KMS-11 (cell line): ENCODE results near the gene CACNA2D1.

Experiments used
- H2AFZ ChIP-seq: fragments of 200-600 bp; sonication (generic); 2 replicates; pipeline ENCODE4 v1.6.1; 2016; ENCODE audit warnings: antibody characterized with exemption, mixed run types, low read depth
- H3K27ac ChIP-seq: fragments of 200-600 bp; sonication (generic); 2 replicates; pipeline ENCODE4 v1.6.1; 2016; ENCODE audit warnings: mild to moderate bottlenecking, mixed run types
- H3K27me3 ChIP-seq: fragments of 200-600 bp; sonication (generic); 2 replicates; pipeline ENCODE4 v1.6.1; 2017; ENCODE audit warnings: mild to moderate bottlenecking, low read depth, mixed run types, moderate library complexity; ENCODE audit not compliant: insufficient read depth
- H3K36me3 ChIP-seq: fragments of 200-600 bp; sonication (generic); 2 replicates; pipeline ENCODE4 v1.6.1; 2017; ENCODE audit warnings: mild to moderate bottlenecking, mixed run types; ENCODE audit not compliant: insufficient read depth
- H3K4me1 ChIP-seq: fragments of 200-600 bp; sonication (generic); 2 replicates; pipeline ENCODE4 v1.6.1; 2016; ENCODE audit warnings: mild to moderate bottlenecking, low read depth, mixed run types; ENCODE audit not compliant: poor library complexity, severe bottlenecking
- H3K4me2 ChIP-seq: fragments of 200-600 bp; sonication (generic); 2 replicates; pipeline ENCODE4 v1.7.0; 2016; ENCODE audit warnings: mild to moderate bottlenecking, mixed run types
- H3K4me3 ChIP-seq: fragments of 200-600 bp; sonication (generic); IDR thresholded peaks from 2 replicates; pipeline ENCODE4 v1.6.1; 2017; ENCODE audit warnings: low read depth, low read length, mixed read lengths; ENCODE audit not compliant: insufficient read depth
- H3K79me2 ChIP-seq: fragments of 200-600 bp; sonication (generic); 2 replicates; pipeline ENCODE4 v1.6.1; 2016; ENCODE audit warnings: low read depth, mixed run types; ENCODE audit not compliant: insufficient read depth
- H3K9ac ChIP-seq: fragments of 200-600 bp; sonication (generic); 2 replicates; pipeline ENCODE4 v1.6.1; 2016; ENCODE audit warnings: mild to moderate bottlenecking, mixed run types
- H4K20me1 ChIP-seq: fragments of 200-600 bp; sonication (generic); 2 replicates; pipeline ENCODE4 v1.6.1; 2016; ENCODE audit warnings: mild to moderate bottlenecking, mixed run types; ENCODE audit not compliant: insufficient read depth
- TF ChIP-seq, protein P1 (sequence below): fragments of 200-600 bp; sonication (generic); conservative IDR thresholded peaks from 2 replicates; pipeline ENCODE4 v1.6.1; 2017; ENCODE audit warnings: low read depth, mild to moderate bottlenecking, antibody characterized with exemption, low read length, moderate library complexity, mixed read lengths

CACNA2D1 gene

GRCh38 chr7:82167558-82168314, 275.8 kb downstream of the CACNA2D1 start:
- no peaks in the 10 kb centered on the region for H3K27me3 ChIP-seq
- no peak overlapping the region for H3K4me2 ChIP-seq
- no peak overlapping the region for H3K27ac ChIP-seq
- TF ChIP-seq, protein P1, sequence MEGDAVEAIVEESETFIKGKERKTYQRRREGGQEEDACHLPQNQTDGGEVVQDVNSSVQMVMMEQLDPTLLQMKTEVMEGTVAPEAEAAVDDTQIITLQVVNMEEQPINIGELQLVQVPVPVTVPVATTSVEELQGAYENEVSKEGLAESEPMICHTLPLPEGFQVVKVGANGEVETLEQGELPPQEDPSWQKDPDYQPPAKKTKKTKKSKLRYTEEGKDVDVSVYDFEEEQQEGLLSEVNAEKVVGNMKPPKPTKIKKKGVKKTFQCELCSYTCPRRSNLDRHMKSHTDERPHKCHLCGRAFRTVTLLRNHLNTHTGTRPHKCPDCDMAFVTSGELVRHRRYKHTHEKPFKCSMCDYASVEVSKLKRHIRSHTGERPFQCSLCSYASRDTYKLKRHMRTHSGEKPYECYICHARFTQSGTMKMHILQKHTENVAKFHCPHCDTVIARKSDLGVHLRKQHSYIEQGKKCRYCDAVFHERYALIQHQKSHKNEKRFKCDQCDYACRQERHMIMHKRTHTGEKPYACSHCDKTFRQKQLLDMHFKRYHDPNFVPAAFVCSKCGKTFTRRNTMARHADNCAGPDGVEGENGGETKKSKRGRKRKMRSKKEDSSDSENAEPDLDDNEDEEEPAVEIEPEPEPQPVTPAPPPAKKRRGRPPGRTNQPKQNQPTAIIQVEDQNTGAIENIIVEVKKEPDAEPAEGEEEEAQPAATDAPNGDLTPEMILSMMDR = no peak
- no peak overlapping the region for H3K9ac ChIP-seq
- no peak overlapping the region for H3K4me3 ChIP-seq
- no peaks in the 10 kb centered on the region for H3K4me1 ChIP-seq
- H3K79me2 ChIP-seq = no peaks in the 10 kb centered on the region
- H3K36me3 ChIP-seq = no peaks in the 10 kb centered on the region
- no peaks in the 10 kb centered on the region for H4K20me1 ChIP-seq
- no peak overlapping the region for H2AFZ ChIP-seq

- Histone ChIP-seq H3K4me1 (no peaks in the 10 kb centered on the region), H3K36me3 (no peaks in the 10 kb centered on the region), H3K4me3 (no peak overlapping the region), H3K79me2 (no peaks in the 10 kb centered on the region), H2AFZ (no peak overlapping the region), H3K9ac (no peak overlapping the region), H3K4me2 (no peak overlapping the region), H4K20me1 (no peaks in the 10 kb centered on the region), H3K27ac (no peak overlapping the region), H3K27me3 (no peaks in the 10 kb centered on the region)
- TF ChIP-seq, protein P1 = no peak
Observed at GRCh38 chr7:82166260-82167015, 277.1 kb downstream of the CACNA2D1 start.

- TF ChIP-seq, protein P1 = no peak
- H3K4me2 ChIP-seq = no peak overlapping the region
- H4K20me1 ChIP-seq = no peaks in the 10 kb centered on the region
- H3K79me2 ChIP-seq = no peaks in the 10 kb centered on the region
- H3K27me3 ChIP-seq = no peaks in the 10 kb centered on the region
- no peaks in the 10 kb centered on the region for H3K36me3 ChIP-seq
- H3K4me1 ChIP-seq = no peaks in the 10 kb centered on the region
- no peak overlapping the region for H3K9ac ChIP-seq
- no peak overlapping the region for H2AFZ ChIP-seq
- no peak overlapping the region for H3K27ac ChIP-seq
- no peak overlapping the region for H3K4me3 ChIP-seq
Observed at GRCh38 chr7:82164813-82165212, 278.8 kb downstream of the CACNA2D1 start.

GRCh38 chr7:82164410-82164809, 279.2 kb downstream of the CACNA2D1 start:
- Histone ChIP-seq H3K9ac (no peak overlapping the region), H4K20me1 (no peaks in the 10 kb centered on the region), H2AFZ (no peak overlapping the region), H3K4me2 (no peak overlapping the region), H3K27ac (no peak overlapping the region), H3K36me3 (no peaks in the 10 kb centered on the region), H3K4me3 (no peak overlapping the region), H3K27me3 (no peaks in the 10 kb centered on the region), H3K4me1 (no peaks in the 10 kb centered on the region), H3K79me2 (no peaks in the 10 kb centered on the region)
- TF ChIP-seq, protein P1 = no peak
